Stimulated activated CD4-positive, alpha-beta T cell treated with anti-CD3 and anti-CD28 coated beads, Interleukin-4, amount 100 ng/mL, for 24 hours (primary cell): ENCODE data around the gene HECTD4.
"Not testable (repeated sequence)": the region's sequence is repeated elsewhere in the genome, so short reads cannot be mapped to it uniquely, and the experiment has no call there.

ENCODE experiments used
- DNase-seq: peaks from one replicate; pipeline ENCODE4 v3.0.0-alpha.2; 2020

The HECTD4 gene

DNA sequence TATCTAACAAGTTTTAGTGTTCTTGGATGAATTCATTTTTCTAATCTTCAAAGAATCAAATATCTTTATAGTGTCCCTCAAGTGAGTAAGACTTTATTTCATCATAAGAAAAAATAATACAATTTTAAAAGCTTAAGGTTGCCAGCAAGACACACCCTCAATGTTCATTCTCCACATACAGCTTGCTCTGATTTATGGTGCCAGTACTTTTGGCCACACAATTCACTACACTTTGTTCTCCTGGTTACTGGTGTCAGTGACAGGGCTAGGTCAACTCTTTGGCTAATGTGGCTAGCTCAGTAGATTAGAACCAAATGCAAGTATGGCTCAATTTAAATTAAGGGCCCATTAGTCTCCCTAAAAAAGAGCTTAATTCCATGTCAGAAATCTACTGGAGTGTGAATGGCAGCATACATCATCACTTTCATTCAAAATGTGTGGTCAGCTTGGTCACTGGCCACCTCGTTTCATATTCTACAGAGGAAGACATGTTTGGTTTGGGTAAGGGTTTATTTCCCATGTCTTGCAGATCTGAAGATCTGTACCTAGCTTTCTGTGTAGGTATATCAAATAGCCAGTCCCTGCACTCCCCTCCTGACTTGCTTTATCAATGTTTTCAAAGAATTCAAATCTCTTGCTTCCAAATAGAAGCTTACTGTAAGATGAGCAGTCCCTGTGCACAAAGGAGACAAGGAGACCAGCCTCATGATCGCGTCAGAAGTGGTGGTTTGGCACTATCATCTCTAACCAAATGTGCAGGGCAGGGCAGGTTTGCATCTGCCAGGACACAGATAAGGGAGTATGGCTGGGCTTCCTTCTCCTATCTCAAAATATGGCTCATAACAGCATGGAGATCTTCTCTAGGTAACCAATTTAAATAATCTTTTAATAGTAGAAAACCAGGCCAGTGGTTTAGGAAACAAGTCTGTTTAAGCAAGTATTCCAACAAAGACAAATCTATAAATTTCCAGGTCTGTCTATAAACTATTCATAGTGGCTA, 31.3 kb downstream of the HECTD4 start:
- no peak for DNase-seq

DNA sequence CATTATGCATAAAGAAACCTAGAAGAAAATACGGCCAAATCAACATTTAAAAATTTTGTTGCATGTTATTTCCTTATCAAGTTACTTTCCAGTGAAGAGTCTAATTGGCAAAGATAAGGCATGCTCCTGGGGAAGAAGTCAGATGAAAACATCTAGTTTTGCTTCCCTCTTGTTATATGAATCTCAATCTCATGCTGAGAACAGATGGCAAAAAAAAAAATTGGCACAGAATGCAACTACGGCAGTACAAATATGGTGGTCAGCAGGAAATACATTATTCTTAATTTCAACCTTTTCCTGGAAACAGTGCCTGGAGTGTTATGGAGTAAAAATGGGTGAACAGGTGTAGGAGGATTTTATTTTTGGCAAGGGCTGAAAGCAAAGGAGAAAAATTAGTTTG, 32.8 kb downstream of the HECTD4 start:
- no peak for DNase-seq

GRCh38 chr12:112348926-112349325, 33.3 kb downstream of the HECTD4 start:
- DNase-seq = not testable (repeated sequence)

DNA sequence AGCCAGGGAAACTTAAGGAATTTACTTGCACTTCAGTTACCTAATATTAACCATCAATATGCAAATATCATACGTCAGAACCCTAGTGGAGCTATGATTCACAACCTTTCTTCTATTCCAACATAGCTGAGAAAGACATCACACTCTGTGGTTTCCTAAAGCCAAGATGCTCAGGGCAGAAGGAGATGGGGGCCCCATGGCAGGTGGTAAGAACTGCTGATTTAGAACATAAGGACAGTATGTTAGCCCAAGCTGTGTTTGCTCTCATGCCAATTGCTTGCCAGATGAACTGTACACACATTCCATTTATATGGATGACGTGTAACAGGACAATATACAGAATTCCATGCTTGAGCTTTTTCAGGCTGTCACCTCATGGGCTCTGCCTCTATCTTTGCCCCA, 34.6 kb downstream of the HECTD4 start:
- DNase-seq = no peak

DNA sequence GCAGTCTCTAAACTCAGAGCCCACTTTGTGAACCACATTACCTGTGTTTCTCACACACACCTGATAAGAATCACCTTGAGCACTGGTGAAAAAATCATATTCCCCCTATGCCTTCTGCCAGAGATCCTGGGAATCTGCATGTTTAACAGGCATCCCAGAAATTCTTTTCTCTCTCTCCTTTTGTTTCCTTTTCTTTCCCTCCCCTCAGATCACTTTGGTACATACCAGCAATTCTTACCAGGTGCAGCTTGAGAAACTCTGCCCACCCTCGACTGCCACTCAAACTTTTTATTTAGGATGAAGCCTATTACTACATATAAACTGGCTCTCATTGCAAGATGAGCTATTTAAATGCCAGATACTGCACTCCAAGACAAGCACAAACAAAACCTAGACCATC, 36.0 kb downstream of the HECTD4 start:
- DNase-seq = no peak

DNA sequence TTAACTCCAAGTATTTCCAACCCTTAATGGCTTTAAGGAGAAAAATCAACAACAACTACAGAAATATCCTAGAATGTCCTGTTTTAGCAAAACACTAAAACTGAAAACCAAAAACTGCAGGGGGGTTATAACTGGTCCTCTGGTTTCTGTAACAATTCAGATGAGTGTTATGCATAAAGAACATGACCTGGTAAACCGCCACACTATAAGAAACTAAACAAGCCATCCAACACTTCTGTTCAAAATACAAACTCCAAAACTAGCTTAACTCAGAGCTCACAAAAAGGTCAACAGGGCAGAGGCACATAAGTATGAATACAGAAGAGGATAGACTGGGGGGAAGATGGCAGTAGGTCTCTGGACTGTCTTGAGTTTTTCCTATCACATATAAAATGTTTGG, 38.0 kb downstream of the HECTD4 start:
- no peak for DNase-seq

- no peak for DNase-seq
Observed at GRCh38 chr12:112342587-112342986, 39.6 kb downstream of the HECTD4 start.

DNA sequence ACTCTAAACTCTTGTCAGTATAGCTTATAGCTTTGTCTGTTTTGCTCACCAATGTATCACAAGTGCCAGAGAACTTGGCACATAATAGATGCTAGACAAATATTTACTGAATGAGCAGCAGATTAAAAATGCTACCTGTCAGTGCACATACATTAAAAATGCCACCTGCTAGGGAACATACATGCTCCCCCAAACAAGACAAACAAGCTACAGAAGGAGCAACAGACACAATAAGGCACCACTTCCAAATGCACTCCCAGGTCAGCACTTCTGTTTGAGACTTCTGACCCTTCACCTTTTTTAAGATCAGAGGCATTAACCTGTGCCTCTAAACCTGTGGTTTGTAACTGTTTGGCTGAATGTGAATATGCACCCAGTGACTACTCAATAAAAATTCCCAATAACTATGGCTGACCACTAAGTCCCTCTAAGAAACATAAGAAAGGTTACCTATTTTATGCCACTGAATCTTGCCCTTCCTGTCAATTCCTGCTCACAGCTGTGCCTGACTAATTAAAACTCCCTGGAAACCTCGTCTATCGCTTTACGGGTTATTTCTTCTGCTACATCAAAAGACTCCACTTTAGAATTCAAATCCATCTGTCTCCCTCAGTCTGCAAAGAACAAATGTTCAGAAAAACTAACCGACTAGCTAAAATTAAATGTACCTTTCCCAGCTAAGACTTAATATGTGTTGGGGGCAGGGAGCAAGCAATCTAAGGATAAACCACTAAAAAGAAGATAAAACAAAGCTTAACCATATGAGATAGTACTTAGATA, 41.0 kb downstream of the HECTD4 start:
- no peak for DNase-seq

GRCh38 chr12:112340230-112340629, 42.0 kb downstream of the HECTD4 start:
- no peak for DNase-seq

- not testable (repeated sequence) for DNase-seq
Observed at GRCh38 chr12:112334999-112335398, 47.2 kb downstream of the HECTD4 start.

DNA sequence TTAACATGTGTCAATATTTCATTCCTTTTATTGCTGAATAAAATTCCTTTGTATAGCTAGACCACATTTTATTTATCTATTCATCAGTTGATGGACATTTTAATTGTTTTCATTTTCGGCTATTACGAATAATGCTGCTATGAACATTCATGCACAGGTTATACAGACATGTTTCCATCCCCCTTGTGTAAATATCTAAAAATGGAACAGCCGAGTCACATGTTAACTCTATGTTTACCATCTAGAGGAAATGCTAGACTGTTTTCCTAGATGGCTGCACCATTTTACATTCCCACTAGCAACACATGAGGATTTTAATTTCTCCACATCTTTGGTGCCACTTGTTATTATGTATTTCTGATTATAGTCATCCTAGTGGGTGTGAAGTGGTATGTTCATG, 49.2 kb downstream of the HECTD4 start:
- DNase-seq = no peak

GRCh38 chr12:112331886-112332285, 50.3 kb downstream of the HECTD4 start:
- no peak for DNase-seq

DNA sequence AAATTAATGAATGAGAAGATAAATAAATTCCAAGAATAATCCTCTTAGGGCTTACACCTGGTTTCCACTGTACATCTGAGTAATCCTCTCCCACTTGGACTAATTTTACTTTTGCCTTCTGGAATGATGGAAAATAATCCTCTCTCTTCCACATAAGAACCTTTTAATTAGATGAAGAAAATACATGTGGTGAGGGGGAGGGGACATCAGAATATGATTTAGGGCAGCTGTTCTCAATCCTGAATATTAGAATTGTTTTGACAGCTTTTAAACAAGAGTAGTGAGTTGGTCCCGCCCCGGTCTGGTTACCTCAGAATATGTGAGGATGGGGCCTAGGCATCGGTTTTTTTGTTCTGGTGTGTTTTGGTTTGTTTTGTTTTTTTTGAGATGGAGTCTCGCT, 51.5 kb downstream of the HECTD4 start:
- DNase-seq = no peak

DNA sequence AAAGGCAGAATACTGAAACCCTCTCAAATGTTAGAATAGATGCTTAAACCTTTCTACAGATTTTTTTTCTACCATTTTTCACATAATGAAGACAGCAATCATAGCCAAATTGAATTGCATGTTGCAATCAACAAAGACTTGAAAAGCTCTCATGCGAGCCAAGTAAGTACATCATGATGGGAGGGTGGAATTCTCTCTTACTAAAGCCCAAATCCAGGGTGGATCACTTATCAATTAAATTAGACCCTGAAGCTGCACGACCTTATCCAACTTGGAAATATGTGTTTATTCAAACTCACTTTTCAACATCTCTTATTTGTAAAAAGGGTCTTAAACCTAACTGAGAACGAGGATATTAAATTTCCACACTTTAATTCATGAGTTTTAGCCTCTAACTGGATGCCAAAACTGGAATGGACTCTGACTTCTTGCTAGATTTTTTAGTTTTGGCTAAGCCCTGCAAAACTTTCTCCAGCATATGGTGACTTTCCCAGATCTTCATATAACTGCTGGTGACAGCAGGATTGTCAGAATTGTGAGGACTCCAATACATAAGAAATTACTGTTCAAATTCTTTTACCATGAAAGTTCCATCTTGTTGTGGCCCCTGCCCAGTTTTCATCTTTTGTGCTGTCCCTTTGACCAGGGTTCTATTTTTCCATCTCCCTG, 53.6 kb downstream of the HECTD4 start:
- no peak for DNase-seq

DNA sequence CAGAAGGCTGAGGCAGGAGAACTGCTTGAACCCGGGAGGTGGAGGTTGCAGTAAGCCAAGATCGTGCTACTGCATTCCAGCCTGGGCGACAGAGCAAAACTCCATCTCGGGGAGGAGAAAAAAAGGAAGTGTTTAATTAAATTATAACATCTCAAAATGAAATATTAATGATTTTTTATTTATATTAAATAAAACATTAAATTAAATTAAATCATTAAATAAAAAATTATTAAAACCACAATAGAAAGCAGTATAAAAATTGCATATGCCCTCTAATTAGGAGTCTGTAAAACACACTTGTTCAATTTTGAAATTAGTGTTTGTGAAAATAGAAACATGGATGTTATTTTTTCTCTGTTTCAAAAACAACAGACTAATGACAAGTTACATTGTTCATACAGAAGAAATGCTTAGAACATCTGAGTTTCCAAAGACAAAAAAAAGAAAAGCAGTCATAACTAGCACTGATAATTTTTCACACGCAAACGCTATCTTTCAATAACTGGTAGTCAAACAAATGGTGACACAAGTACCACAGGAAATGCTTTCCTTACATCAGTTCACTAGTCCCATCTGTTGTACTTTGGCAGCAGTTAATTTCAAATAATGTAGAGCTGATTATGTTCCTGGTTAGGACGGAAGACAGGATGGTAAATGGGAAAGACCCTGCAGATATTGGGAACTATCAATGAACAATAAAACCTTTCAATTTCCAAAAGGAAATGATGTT, 54.9 kb downstream of the HECTD4 start:
- no peak for DNase-seq

- DNase-seq = no peak
Observed at GRCh38 chr12:112325622-112326207, 56.5 kb downstream of the HECTD4 start.

DNA sequence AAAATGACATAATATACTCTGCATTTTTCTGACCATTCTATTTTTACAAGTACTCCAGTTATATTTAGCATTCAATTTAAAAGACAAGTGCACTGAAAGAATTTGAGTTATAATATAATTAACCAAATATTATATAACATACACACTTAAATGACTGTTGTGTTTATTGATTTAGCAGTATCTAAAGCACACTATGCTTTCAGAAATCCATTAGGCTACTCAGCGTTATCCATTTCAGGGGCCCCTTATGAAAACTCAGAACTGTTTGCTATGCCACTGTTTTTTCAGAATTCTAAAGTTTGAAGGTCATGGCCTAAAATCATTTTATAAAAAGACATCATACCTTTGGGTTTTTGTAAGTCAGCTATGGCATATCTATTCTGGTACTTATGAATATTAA, 57.1 kb downstream of the HECTD4 start:
- DNase-seq = no peak

DNA sequence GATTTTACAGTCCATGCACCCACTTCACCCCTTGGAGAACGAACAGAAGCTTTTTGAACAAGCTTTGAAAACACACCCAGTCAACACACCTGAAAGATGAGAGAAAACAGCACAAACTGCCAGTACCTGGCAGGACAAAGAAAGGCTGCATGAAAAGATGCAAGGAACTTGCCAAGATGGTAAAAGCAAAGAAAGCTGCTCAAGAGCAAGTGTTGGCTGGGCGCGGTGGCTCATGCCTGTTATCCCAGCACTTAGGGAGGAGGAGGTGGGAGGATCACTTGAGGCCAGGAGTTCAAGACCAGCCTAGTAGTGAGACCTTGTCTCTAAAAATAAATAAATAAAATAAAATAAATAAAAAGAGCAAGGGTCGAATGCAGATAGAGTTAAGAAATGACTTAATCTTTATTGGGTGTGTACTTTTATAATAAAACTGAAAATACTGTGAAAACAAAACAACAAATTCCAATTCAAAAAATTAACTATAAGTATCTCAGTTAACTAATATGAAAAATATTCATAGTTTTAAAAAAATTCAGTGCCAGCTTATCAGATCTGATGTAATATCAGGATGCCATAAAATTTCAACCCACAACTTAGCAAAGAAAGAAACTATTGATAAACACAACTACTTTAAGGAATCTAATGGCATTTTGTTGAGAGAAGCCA, 59.2 kb downstream of the HECTD4 start:
- DNase-seq = no peak

DNA sequence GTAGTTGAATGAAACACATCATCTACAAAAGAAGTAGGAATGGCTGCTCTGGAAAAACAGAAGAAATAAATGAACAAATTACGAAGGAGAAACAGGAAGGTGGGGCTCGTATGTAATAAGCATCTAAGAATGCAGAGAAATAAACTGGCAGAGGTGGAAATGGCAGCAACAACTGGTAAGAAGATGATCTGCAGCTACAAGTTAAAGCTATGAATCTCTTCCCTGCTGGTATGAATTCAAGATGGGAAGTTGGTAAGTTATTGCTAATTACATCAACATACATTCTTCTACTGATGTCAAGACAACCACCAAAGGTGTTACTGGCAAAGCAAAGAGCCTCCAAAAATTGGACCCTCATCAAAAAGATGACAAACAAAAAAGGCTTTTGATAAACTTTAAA, 59.8 kb downstream of the HECTD4 start:
- no peak for DNase-seq

GRCh38 chr12:112321245-112321644, 61.0 kb downstream of the HECTD4 start:
- no peak for DNase-seq

GRCh38 chr12:112319395-112319794, 62.8 kb downstream of the HECTD4 start:
- DNase-seq = no peak

- DNase-seq = no peak
Observed at GRCh38 chr12:112317481-112317880, 64.8 kb downstream of the HECTD4 start.
